Mesenchymal stem cell (in vitro differentiated cells and primary cell): ENCODE data around the gene MXD4.

Source experiments
- DNase-seq: peaks from one replicate; pipeline ENCODE4 v3.0.0-alpha.2; 2013
- H2AFZ ChIP-seq: one replicate; pipeline ENCODE4 v1.6.1; 2013; ENCODE audit warnings: low read depth, mild to moderate bottlenecking, control low read depth, inconsistent platforms, low read length, moderate library complexity
- H2AK5ac ChIP-seq: 2 replicates; pipeline ENCODE4 v1.6.1; 2013; ENCODE audit warnings: low read length, moderate library complexity, mild to moderate bottlenecking, inconsistent platforms; ENCODE audit not compliant: severe bottlenecking
- H2BK120ac ChIP-seq: one replicate; pipeline ENCODE4 v1.6.1; 2013; ENCODE audit warnings: low read depth, mild to moderate bottlenecking, inconsistent platforms, low read length, moderate library complexity
- H2BK12ac ChIP-seq, 2 experiments: one replicate each; pipeline ENCODE4 v1.6.1; 2013; ENCODE audit warnings: inconsistent platforms in 2 of 2, low read length in 2 of 2, mild to moderate bottlenecking in 2 of 2, moderate library complexity in 2 of 2, control low read depth in 1 of 2
- H2BK15ac ChIP-seq: one replicate; pipeline ENCODE4 v1.6.1; 2013; ENCODE audit warnings: mild to moderate bottlenecking, low read depth, inconsistent platforms; ENCODE audit not compliant: poor library complexity, severe bottlenecking
- H2BK5ac ChIP-seq: 2 replicates; pipeline ENCODE4 v1.6.1; 2013; ENCODE audit warnings: low read depth, mild to moderate bottlenecking, low read length, control low read depth, inconsistent platforms; ENCODE audit not compliant: poor library complexity, severe bottlenecking
- H3K14ac ChIP-seq, 2 experiments: one replicate each; pipeline ENCODE4 v1.6.1; 2013; ENCODE audit warnings: inconsistent platforms in 2 of 2, low read length in 2 of 2, control low read depth in 1 of 2, mild to moderate bottlenecking in 1 of 2, moderate library complexity in 1 of 2
- H3K18ac ChIP-seq, 2 experiments: one replicate each; pipeline ENCODE4 v1.6.1; 2013; ENCODE audit warnings: inconsistent platforms in 2 of 2, low read length in 2 of 2, control low read depth in 1 of 2, low read depth in 1 of 2, mild to moderate bottlenecking in 1 of 2
- H3K23ac ChIP-seq, 2 experiments: one replicate each; pipeline ENCODE4 v1.6.1; 2013; ENCODE audit warnings: inconsistent platforms in 2 of 2, low read length in 2 of 2, mild to moderate bottlenecking in 2 of 2, moderate library complexity in 2 of 2, control low read depth in 1 of 2
- H3K27ac ChIP-seq: 2 replicates; pipeline ENCODE4 v1.5.1; 2013; ENCODE audit warnings: mild to moderate bottlenecking, moderate library complexity, low read length, control low read depth, inconsistent platforms; ENCODE audit not compliant: poor library complexity, severe bottlenecking
- H3K27me3 ChIP-seq, 2 experiments: 2 replicates each; pipeline versions ENCODE4 v1.6.1 to v1.7.0; 2013; ENCODE audit warnings: low read length in 2 of 2, mild to moderate bottlenecking in 2 of 2, moderate library complexity in 2 of 2, control low read depth in 1 of 2, inconsistent platforms in 1 of 2; ENCODE audit not compliant: control insufficient read depth in 1 of 2, insufficient read depth in 1 of 2
- H3K36me3 ChIP-seq, 2 experiments: 2 replicates each; pipeline versions ENCODE4 v1.6.1 to v1.7.0; 2013; ENCODE audit warnings: low read length in 2 of 2, control low read depth in 1 of 2, inconsistent platforms in 1 of 2, low read depth in 1 of 2, mild to moderate bottlenecking in 1 of 2; ENCODE audit not compliant: insufficient read depth in 2 of 2, control insufficient read depth in 1 of 2
- H3K4ac ChIP-seq, 2 experiments: one replicate each; pipeline ENCODE4 v1.6.1; 2013; ENCODE audit warnings: inconsistent platforms in 2 of 2, low read length in 2 of 2, mild to moderate bottlenecking in 2 of 2, moderate library complexity in 2 of 2, control low read depth in 1 of 2, low read depth in 1 of 2
- H3K4me1 ChIP-seq: 2 replicates; pipeline ENCODE4 v1.6.1; 2013; ENCODE audit warnings: low read depth, low read length, control low read depth; ENCODE audit not compliant: control insufficient read depth, insufficient read depth
- H3K4me2 ChIP-seq: 2 replicates; pipeline ENCODE4 v1.6.1; 2013; ENCODE audit warnings: low read length, mild to moderate bottlenecking, inconsistent platforms; ENCODE audit not compliant: poor library complexity, severe bottlenecking
- H3K4me3 ChIP-seq, 2 experiments: 2 replicates each; pipeline versions ENCODE4 v1.5.1 to v1.7.0; 2013; ENCODE audit warnings: low read length in 2 of 2, mild to moderate bottlenecking in 2 of 2, control low read depth in 1 of 2, low read depth in 1 of 2; ENCODE audit not compliant: insufficient read depth in 1 of 2
- H3K79me1 ChIP-seq: replicated peaks from 2 replicates; pipeline ENCODE4 v1.6.1; 2013; ENCODE audit warnings: mild to moderate bottlenecking, control low read depth, low read length, inconsistent platforms; ENCODE audit not compliant: poor library complexity, severe bottlenecking
- H3K9ac ChIP-seq: 2 replicates; pipeline ENCODE4 v1.7.0; 2013; ENCODE audit warnings: mild to moderate bottlenecking, low read length, moderate library complexity
- H3K9me3 ChIP-seq: 2 replicates; pipeline ENCODE4 v1.7.0; 2013; ENCODE audit warnings: mild to moderate bottlenecking, low read length; ENCODE audit not compliant: control insufficient read depth
- H4K8ac ChIP-seq: one replicate; pipeline ENCODE4 v1.6.1; 2013; ENCODE audit warnings: inconsistent platforms, mild to moderate bottlenecking, low read length, moderate library complexity
- H4K91ac ChIP-seq: one replicate; pipeline ENCODE4 v1.6.1; 2013; ENCODE audit warnings: mild to moderate bottlenecking, low read length, inconsistent platforms
- WGBS: methylation state at CpG from one replicate; pipeline ENCODE4 v1.1.7; 2013; ENCODE audit warnings: mixed read lengths; 5-methylcytosine and 5-hydroxymethylcytosine counted together

The MXD4 gene

DNA sequence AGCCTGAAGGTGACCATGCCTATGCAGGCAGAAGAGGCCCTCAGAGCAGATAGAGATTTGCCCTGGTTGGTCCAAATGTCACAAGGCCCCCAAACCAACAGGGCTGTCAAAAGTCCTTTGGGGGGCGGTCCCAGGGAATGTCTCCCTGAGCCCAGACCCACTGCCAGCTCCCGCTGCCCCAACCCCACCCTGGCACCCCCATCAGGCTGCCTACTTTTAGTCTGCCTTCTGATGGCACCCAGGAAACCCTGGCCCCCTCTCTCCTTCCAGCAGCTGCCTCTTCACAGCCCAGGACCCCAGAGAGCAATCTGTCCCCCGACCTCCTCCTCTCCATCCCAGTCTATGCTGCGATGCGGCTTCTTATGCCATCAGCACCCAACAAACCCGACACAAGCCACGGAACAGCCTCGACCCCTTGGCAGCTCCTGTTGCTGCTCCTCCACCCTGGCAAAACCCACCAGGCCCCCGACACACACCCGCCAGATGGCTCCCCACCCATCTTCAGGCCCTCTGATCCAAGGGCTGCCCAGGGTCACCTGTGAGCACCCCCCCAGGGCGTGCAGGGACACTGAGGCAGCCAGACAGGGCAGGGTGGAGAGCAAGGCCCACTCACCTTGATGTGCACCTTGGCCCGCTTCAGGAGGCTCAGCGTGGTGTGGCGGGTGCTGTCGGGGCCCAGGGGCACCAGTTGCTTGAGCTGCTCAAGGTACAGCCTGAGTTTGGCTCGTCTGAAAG is 9.9 kb downstream of the MXD4 start:
- H2BK15ac ChIP-seq = no peak overlapping the region

DNA sequence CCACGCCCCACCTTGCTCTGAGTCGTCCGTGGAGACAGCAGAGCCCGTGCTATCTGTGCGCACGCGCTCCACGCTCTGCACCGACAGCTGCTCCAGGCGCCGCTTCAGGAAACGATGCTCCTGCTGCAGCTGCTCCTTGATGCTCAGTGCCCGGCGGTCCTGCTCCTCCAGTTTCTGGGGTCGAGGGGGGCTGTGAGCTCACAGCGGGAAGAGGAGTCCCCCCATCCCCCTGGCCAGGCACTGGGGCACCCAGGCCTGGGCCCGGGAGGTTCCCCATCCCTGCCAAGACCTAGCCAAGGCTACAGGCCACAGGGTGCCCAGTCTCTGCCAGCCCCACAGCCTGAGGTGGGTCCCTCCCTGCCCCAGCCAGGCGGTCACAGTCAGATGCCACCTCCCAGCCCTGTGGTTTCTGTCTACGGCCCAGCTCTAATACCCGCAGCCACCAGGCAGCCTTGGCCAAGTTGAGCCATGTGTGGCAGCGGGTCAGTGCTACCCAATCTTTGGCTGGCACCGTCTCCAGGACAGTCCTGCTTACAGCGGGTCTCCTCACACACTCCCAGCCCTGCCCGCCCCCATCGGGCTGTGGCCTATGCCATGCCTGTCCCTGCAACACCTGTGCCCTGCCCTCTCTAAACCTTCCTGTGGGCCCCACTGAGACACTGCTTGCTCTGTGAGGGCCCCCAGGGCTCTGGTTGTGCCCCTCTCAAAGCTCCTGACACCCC is 10.7 kb downstream of the MXD4 start:
- Histone ChIP-seq H3K27me3 (no peaks in the 10 kb centered on the region), H2BK15ac (no peak overlapping the region), H2BK5ac (no peak overlapping the region), H4K8ac (no peak overlapping the region), H3K23ac (no peak overlapping the region), H2AFZ (no peak overlapping the region), H3K79me1 (peaks cover 47% of the 10 kb centered on the region), H3K27ac (no peak overlapping the region), H2AK5ac (no peak overlapping the region), H3K18ac (no peak overlapping the region), H3K4me2 (no peak overlapping the region), H3K4me3 (no peak overlapping the region), H3K9ac (no peak overlapping the region), H3K36me3 (peaks cover 61 to 96% of the 10 kb centered on the region in 2 experiments), H3K14ac (no peak overlapping the region), H2BK12ac (no peak overlapping the region), H2BK120ac (no peak overlapping the region), H3K4me1 (peaks cover 5% of the 10 kb centered on the region), H3K9me3 (no peaks in the 10 kb centered on the region), H3K4ac (no peak overlapping the region), H4K91ac (no peak overlapping the region)
- WGBS = 95% methylated on average over 25 of the region's 25 CpGs
- DNase-seq = no peak

More for the DNA sequence above, 9.9 kb downstream of the MXD4 start:
- Histone ChIP-seq H3K14ac (no peak overlapping the region), H3K9ac (no peak overlapping the region), H2AFZ (no peak overlapping the region), H3K79me1 (peaks cover 53% of the 10 kb centered on the region), H4K91ac (no peak overlapping the region), H3K27ac (no peak overlapping the region), H3K4me3 (no peak overlapping the region), H2BK12ac (no peak overlapping the region), H3K23ac (no peak overlapping the region), H2AK5ac (no peak overlapping the region), H2BK120ac (no peak overlapping the region), H4K8ac (no peak overlapping the region), H3K4me1 (peaks cover 11% of the 10 kb centered on the region), H3K27me3 (no peaks in the 10 kb centered on the region), H3K18ac (no peak overlapping the region), H3K4ac (no peak overlapping the region), H3K9me3 (no peaks in the 10 kb centered on the region), H3K4me2 (no peak overlapping the region), H3K36me3 (peaks cover 61 to 96% of the 10 kb centered on the region in 2 experiments), H2BK5ac (no peak overlapping the region)
- DNase-seq = no peak
- 98% methylated on average over 15 of the region's 16 CpGs for WGBS

DNA sequence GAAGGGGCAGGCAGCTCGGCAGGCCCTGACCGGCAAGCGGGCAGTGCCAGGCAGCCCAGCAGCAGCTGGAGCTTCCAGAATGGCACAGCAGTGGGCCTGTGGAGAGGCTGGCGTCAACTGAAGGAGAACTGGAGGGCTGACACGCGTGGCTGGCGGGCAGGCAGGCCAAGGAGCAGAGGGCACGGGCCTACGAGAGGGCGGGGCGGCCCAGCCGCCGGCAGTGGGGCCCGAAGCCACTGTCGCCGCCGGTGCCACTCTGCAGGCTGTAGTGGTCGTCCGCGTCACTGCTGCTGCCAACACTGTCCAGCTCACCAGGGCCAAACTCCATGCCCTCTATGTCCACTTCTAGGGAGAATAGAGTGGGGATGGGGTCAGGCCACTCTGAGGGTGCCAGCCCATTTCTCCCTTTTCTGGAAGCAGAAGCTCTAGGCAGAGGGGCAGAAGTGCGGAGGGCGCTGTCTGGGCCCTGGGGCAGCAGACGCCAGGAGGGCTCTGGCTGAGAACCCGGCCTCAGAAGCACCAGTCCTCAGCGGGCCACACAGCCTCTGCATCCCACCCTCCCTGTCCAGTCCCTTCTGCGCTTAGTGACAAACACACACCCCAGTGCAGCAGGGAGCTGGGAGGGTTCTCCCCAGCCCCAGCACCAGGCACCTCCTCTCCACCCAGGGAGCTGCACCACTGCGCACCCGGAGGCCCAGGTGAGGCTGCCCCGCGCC is 11.4 kb downstream of the MXD4 start:
- Histone ChIP-seq H3K27ac (no peak overlapping the region), H2AFZ (no peak overlapping the region), H3K4ac (no peak overlapping the region), H2BK5ac (no peak overlapping the region), H3K79me1 (peaks cover 43% of the 10 kb centered on the region), H3K4me1 (peaks cover 1% of the 10 kb centered on the region), H3K27me3 (no peaks in the 10 kb centered on the region), H4K91ac (no peak overlapping the region), H3K9me3 (no peaks in the 10 kb centered on the region), H3K36me3 (peaks cover 61 to 90% of the 10 kb centered on the region in 2 experiments), H2AK5ac (no peak overlapping the region), H4K8ac (no peak overlapping the region), H2BK12ac (no peak overlapping the region), H3K18ac (no peak overlapping the region), H3K23ac (no peak overlapping the region), H2BK15ac (no peak overlapping the region), H3K14ac (no peak overlapping the region), H3K4me2 (no peak overlapping the region), H3K9ac (no peak overlapping the region), H2BK120ac (no peak overlapping the region), H3K4me3 (no peak overlapping the region)
- DNase-seq = no peak
- 95% methylated on average over 18 of the region's 30 CpGs for WGBS
